Measurements from ENCODE around the gene TTBK1.

Gene TTBK1

DNA sequence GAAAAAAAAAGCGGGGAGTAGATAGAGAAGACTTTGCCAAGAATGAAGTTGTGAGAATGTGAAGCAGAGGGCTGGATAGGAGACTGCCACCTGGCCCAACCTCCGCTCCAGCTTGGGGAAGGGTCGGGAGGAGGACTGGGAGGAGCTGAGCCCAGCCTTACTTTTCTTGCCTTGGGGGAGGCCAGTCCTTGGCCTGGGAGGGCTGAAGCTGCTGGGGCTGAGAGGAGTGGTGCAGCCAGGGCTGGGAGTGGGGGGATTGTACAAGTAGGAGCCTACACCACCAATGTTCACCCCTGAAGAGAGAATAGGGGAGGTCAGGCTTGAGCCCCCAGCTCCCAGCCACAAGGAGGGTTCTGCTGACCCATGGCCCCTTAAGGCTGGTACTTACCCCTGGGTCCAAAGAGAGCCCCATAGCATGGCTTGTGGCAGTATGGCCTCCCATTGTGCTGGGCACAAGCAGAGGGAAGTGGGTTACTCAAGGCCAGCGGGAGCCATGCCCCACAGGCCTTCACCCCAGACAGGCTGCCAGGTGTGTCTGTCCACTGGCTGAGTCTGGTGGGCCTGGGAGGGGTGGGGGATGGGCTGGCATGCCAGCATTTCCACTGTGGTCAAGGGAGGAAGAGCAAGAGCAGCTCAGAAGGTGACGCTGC lies 64.3 kb downstream of the TTBK1 start:
- DNase-seq = no peak

DNA sequence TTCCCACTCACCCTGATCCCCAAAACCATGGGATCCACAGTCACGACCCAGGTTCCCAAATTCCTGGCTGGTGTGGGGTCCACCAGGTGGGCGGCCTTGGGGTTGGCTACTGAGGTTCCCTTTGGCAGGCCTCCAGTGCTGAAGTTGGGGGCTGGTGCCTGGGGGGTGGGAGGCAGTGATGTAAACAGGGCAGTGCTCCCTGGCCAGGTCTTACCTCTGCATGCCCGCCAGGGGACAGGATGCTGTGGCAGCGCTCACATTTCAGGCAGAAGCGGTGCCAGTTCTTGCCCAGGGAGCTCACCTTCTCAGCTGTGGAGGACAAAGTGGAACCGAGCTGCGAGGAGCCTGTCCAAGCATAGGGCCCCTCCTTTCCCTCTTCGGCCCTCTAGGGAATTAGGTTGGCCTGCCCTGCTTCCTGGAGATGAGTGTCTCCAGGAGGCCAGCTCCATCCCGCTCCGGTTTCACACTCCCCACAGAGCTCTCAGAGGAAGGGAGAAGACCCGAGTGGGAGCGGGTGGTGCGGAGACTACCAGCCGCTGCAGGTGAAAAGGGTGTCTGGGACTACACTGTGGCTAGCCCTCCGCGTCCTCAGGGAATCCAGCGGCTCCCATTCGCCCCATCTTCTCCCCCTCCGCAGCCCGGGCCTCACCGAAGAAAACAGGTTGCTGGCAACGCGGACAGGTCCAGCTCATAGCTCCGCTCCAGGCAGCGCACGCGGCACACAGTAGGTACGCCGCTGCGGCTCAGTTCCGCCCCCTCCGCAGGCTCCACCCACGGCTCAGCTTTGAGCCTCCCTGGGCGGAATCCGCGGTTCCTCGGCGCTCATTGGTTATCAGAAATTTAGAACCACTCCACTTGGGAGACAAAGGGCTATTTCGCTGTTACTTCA lies 65.1 kb downstream of the TTBK1 start, which contains the start of gene CRIP3:
CRIP3 (minus strand) TSS at position 726 of the 889 bp plus-strand sequence; CDS start at position 692, 34 bp downstream.
- DNase-seq = peak in 2 of 4 experiments; percentile 33 to 49

- no peak for DNase-seq
These were observed 65.8 kb downstream of the TTBK1 start for GRCh38 chr6:43308990-43309477.

GRCh38 chr6:43310134-43310533 lies 66.9 kb downstream of the TTBK1 start:
- no peak for DNase-seq

- peak in 1 of 4 experiments; percentile 41 for DNase-seq
These were observed 67.3 kb downstream of the TTBK1 start for GRCh38 chr6:43310624-43311023.

DNA sequence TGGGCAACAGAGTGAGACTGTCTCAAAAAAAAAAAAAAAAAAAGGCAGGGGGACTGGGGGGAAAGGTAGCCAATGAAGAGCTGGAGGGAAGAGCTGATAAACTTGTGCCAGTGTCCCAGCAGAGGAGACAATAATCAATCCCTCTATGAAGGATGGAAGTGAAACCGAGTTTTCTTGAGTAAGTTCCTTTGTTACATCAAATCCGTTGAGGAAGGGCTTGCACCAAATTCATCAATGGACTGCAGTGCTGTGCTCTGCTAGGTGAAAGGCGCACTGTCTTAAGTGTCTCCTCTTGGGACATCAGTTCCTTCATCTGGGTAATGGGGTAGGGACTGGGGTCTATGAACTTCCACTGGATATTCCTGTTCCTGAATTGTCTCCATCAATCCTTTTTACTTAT lies 68.4 kb downstream of the TTBK1 start:
- DNase-seq = peak; percentile 13 to 63 (median 40)

DNA sequence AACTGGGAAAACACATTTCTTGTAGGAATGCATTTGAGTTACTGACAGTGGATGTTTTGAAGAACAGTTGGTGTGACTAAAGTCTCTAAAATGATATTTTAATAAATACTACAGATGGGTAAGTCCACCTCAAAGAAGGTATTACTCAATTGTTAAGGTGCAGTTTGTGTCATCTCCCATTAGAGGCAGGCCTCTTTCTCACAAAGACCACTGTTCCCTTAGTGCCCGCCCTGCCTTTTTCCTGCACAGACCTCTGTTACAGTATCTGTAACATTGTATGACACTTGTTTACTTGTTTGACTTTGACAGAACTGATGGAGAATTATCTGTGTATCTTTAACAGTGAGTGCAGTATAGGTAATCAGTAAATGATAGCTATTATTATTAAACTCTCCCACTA lies 70.5 kb downstream of the TTBK1 start:
- no peak for DNase-seq

DNA sequence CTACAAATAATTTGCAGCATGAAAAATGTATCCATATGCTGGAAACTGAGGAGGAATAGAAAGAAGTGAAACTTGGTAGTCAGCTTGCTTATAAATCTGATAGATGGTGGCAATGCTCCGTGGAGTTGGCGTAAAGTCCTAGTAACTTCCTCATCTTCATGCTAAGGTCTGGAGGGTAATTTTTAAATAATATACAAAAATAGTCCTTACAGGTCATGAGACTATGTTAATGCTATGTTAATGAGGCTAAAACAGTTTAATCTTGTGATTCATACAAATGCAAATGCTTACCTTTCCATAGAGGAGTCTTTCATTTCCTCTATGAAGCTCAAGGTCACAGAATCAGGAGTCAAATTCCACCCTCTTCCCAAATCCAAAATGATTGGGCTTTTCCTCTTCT lies 74.7 kb downstream of the TTBK1 start:
- DNase-seq = peak; percentile 21 to 56 (median 38)

DNA sequence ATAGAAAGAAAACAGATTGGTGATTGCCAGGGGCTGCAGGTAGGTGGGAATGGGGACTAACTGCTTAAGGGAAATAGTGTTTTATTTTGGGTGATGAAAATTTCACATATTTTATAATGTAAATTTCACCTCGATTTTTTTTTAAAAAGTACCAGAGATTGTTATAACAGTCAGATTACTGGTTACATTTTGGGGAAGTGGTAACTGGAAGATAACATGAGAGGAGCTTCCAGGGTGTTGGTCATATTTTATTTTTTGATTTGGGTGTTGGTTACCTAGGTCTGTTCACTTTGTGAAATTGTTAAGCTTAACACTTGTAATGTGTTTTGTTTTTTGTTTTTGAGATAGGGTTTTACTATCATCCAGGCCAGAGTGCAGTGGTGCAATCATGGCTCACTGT lies 82.6 kb downstream of the TTBK1 start:
- DNase-seq = no peak

- no peak for DNase-seq
These were observed 85.2 kb downstream of the TTBK1 start for GRCh38 chr6:43328528-43328927.

DNA sequence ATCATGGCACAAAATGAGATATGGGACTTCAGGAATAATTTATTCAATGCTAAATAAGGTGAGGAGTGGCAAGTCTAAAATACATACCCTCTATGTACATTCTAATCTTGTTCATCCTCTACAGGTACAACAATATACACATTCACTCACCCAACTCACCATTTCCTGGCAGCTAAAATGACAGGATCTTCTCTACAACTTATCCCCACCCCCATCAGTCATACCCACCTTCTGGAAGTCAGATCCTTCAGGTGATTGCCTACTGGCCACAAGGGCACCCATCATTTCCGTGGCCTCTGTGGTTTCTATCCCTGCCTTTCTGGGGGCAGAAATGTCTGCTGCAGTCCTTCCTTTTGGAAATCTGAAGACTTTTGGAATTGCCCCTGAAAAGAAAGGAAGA lies 88.2 kb downstream of the TTBK1 start:
- no peak for DNase-seq

GRCh38 chr6:43331891-43332290 lies 88.6 kb downstream of the TTBK1 start:
- DNase-seq = peak; percentile 13 to 73 (median 48)

DNA sequence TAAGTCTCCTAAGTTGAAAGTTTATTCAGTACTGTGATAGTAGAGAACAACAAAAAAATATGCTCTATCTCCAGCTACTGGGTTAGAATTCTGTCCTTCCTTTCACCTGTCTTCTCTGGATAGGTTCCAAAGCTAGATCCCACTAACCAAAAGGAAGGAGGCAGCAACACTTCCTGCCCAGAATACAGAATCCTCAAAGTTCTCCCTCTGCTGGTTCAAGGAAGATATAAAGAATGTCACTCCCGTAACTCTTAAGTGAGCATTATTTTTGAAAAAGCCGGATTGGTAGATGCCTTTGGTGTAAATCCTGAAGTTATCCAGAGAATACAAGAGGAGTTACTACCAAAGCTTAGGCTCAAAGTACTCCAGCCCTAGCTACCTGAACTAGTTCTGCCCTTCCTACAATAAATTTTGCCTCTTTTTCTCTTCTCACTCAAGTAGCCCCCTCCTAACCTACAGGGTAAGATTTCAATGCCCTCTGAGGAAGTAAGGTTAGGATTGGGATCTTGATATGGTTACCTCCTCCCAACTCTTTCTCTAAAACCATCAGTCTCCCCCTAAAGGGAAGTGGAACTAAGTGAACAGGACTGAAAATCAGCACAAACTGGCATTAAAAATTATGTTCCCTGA lies 91.3 kb downstream of the TTBK1 start:
- peak; percentile 36 to 70 (median 50) for DNase-seq

GRCh38 chr6:43335469-43335868 lies 92.2 kb downstream of the TTBK1 start:
- DNase-seq = no peak

DNA sequence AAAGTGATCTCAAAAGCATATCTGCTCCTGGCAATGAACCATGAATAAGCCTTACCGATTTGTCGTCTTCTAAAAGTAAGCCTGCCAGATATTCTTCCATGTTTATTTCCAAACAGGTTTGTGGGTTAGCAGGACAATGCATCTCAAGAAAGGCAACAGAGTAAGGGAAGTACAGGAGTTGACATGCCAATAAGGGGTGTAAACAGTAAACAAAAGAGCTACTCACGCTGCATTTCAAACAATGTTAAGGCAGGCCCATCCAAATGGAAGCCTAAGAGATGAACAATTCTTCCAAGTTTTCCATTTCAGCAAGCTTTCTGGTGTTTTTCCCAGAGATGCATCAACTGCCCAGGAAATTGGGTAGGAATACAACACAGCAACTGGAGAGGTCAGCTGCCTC lies 93.1 kb downstream of the TTBK1 start:
- DNase-seq = no peak
